GM21737 (cell line): ENCODE measurements around the gene TBX5.

Experiments used
- ATAC-seq: cut with Tn5 transposase; IDR thresholded peaks from one replicate; pipeline ENCODE4 v1.9.1; 2021; ENCODE audit warnings: mild to moderate bottlenecking, moderate library complexity; ENCODE audit not compliant: unreplicated experiment

Gene TBX5

GRCh38 chr12:114406984-114407841, 1.3 kb upstream of the TBX5 start:
- no peak for ATAC-seq

GRCh38 chr12:114406316-114406983, 506 bp upstream of the TBX5 start:
- ATAC-seq: no peak

GRCh38 chr12:114404926-114405518, 922 bp downstream of the TBX5 start:
- no peak for ATAC-seq

- ATAC-seq: no peak
Measured at GRCh38 chr12:114404083-114404925, 1.6 kb downstream of the TBX5 start.

- no peak for ATAC-seq
Measured at GRCh38 chr12:114403690-114404066, 2.3 kb downstream of the TBX5 start.

GRCh38 chr12:114403011-114403689, 2.8 kb downstream of the TBX5 start:
- ATAC-seq: no peak

- ATAC-seq: no peak
Measured at GRCh38 chr12:114402084-114402717, 3.7 kb downstream of the TBX5 start.

GRCh38 chr12:114401328-114402083, 4.4 kb downstream of the TBX5 start:
- ATAC-seq: no peak

GRCh38 chr12:114400925-114401324, 5.0 kb downstream of the TBX5 start:
- no peak for ATAC-seq

- no peak for ATAC-seq
Measured at GRCh38 chr12:114400361-114400811, 5.6 kb downstream of the TBX5 start.

GRCh38 chr12:114399664-114400211, 6.2 kb downstream of the TBX5 start:
- no peak for ATAC-seq

GRCh38 chr12:114397978-114398881, 7.7 kb downstream of the TBX5 start:
- ATAC-seq: no peak

GRCh38 chr12:114396869-114397719, 8.8 kb downstream of the TBX5 start:
- no peak for ATAC-seq

- ATAC-seq: no peak
Measured at GRCh38 chr12:114396153-114396868, 9.6 kb downstream of the TBX5 start.

- no peak for ATAC-seq
Measured at GRCh38 chr12:114395755-114396152, 10.2 kb downstream of the TBX5 start.

GRCh38 chr12:114395233-114395632, 10.7 kb downstream of the TBX5 start:
- ATAC-seq: no peak
